ENCODE results near the gene PPP1R18. TPM values are rescaled to one million over a fixed set of nuclear protein-coding genes. Genes with fewer than 3 reads are reported as not detected.
A peak's percentile ranks its signal among the peaks of the same experiment; 100 is the strongest.

PPP1R18 gene
- total and polyA plus RNA-seq, 9 of the 15 experiments (the other 6 are each of a cell fraction or from before 2014, with no cell fraction given) = 12.0 to 99.2 (median 42.6) TPM

DNA sequence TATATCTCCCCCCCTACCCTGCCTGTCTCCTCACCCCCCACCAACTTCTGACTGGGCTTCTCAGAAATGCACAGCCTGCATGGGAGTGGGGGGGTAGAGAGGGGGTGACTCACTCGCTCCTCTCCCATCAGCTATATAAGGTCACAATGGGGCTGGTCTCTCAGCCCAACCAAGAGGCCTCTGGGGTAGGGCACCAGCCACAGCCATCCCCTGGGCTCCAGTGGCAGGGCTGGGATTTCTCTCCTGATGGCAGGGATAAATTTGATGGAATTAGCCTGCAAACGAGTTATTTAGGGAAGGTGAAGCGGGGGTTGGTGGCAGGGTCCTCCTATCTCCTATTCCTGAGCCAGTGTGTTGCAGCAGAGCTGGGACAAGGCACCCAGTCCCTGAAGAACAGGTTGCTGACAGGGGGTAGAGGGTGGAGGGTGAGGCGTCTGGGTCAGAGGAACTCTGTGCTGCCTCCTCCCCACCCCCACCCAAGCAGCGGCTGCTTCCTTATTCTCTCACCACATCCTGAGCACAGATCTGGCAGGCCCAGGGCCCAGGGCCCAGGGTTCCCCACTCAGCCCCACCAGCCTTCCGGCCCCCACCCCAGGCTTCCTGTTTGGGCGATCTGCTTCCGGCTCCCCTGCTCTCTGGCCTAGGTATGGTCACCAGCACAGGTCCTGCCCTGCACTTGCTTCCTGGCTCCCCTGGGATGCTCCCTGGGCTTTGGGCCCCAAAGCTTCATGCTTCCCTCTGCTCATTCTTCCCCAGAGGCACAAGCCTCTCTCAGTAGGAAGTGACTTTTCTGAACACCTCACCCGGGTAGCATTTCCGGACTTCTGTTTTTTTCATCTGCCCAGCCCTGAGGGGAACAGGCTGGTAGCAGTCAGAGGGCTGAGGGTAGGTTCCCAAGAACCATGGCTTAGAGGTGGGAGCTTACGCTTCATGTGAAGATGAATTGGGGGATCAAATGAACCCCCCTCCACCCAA is 4.0 kb downstream of the PPP1R18 start (continued):
- TF ChIP-seq, protein P1, sequence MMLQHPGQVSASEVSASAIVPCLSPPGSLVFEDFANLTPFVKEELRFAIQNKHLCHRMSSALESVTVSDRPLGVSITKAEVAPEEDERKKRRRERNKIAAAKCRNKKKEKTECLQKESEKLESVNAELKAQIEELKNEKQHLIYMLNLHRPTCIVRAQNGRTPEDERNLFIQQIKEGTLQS (IDR thresholded peaks at IDR 0.05) = peak; percentile 98
- TF ChIP-seq, protein P1 (CRISPR knock-in tag; conservative IDR thresholded peaks at IDR 0.05) = peak; percentile 80
- no peak for TF ChIP-seq FOXA3 (CRISPR knock-in tag; conservative IDR thresholded peaks at IDR 0.05 in 1 of 2, IDR thresholded peaks at IDR 0.05 in 1 of 2)
- TF ChIP-seq, protein P2, sequence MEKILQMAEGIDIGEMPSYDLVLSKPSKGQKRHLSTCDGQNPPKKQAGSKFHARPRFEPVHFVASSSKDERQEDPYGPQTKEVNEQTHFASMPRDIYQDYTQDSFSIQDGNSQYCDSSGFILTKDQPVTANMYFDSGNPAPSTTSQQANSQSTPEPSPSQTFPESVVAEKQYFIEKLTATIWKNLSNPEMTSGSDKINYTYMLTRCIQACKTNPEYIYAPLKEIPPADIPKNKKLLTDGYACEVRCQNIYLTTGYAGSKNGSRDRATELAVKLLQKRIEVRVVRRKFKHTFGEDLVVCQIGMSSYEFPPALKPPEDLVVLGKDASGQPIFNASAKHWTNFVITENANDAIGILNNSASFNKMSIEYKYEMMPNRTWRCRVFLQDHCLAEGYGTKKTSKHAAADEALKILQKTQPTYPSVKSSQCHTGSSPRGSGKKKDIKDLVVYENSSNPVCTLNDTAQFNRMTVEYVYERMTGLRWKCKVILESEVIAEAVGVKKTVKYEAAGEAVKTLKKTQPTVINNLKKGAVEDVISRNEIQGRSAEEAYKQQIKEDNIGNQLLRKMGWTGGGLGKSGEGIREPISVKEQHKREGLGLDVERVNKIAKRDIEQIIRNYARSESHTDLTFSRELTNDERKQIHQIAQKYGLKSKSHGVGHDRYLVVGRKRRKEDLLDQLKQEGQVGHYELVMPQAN (IDR thresholded peaks at IDR 0.05; ENCODE audit: borderline replicate concordance) = no peak
- TF ChIP-seq TCF3 (CRISPR knock-in tag; IDR thresholded peaks at IDR 0.05) = peak; percentile 26; the same call in 1 of the 2 replicates
- TF ChIP-seq ZSCAN29 (IDR thresholded peaks at IDR 0.05) = no peak
- no peak; the same call in 1 of the 2 replicates for TF ChIP-seq CC2D1A (IDR thresholded peaks at IDR 0.05)
- no peak for TF ChIP-seq U2AF2 (optimal IDR thresholded peaks at IDR 0.05; ENCODE audit: low read depth, low read length)
- TF ChIP-seq, protein P3, sequence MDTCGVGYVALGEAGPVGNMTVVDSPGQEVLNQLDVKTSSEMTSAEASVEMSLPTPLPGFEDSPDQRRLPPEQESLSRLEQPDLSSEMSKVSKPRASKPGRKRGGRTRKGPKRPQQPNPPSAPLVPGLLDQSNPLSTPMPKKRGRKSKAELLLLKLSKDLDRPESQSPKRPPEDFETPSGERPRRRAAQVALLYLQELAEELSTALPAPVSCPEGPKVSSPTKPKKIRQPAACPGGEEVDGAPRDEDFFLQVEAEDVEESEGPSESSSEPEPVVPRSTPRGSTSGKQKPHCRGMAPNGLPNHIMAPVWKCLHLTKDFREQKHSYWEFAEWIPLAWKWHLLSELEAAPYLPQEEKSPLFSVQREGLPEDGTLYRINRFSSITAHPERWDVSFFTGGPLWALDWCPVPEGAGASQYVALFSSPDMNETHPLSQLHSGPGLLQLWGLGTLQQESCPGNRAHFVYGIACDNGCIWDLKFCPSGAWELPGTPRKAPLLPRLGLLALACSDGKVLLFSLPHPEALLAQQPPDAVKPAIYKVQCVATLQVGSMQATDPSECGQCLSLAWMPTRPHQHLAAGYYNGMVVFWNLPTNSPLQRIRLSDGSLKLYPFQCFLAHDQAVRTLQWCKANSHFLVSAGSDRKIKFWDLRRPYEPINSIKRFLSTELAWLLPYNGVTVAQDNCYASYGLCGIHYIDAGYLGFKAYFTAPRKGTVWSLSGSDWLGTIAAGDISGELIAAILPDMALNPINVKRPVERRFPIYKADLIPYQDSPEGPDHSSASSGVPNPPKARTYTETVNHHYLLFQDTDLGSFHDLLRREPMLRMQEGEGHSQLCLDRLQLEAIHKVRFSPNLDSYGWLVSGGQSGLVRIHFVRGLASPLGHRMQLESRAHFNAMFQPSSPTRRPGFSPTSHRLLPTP (IDR thresholded peaks at IDR 0.05; ENCODE audit: borderline replicate concordance, extremely low read depth, insufficient read length) = no peak
- TF ChIP-seq HNRNPUL1 (IDR thresholded peaks at IDR 0.05; ENCODE audit: low read length) = no peak
- no peak for TF ChIP-seq ZNF561 (CRISPR knock-in tag; conservative IDR thresholded peaks at IDR 0.05)
- TF ChIP-seq, protein P4, sequence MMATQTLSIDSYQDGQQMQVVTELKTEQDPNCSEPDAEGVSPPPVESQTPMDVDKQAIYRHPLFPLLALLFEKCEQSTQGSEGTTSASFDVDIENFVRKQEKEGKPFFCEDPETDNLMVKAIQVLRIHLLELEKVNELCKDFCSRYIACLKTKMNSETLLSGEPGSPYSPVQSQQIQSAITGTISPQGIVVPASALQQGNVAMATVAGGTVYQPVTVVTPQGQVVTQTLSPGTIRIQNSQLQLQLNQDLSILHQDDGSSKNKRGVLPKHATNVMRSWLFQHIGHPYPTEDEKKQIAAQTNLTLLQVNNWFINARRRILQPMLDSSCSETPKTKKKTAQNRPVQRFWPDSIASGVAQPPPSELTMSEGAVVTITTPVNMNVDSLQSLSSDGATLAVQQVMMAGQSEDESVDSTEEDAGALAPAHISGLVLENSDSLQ (IDR thresholded peaks at IDR 0.05) = peak; percentile 65; the same call in 1 of the 2 replicates
- TF ChIP-seq, protein P5, sequence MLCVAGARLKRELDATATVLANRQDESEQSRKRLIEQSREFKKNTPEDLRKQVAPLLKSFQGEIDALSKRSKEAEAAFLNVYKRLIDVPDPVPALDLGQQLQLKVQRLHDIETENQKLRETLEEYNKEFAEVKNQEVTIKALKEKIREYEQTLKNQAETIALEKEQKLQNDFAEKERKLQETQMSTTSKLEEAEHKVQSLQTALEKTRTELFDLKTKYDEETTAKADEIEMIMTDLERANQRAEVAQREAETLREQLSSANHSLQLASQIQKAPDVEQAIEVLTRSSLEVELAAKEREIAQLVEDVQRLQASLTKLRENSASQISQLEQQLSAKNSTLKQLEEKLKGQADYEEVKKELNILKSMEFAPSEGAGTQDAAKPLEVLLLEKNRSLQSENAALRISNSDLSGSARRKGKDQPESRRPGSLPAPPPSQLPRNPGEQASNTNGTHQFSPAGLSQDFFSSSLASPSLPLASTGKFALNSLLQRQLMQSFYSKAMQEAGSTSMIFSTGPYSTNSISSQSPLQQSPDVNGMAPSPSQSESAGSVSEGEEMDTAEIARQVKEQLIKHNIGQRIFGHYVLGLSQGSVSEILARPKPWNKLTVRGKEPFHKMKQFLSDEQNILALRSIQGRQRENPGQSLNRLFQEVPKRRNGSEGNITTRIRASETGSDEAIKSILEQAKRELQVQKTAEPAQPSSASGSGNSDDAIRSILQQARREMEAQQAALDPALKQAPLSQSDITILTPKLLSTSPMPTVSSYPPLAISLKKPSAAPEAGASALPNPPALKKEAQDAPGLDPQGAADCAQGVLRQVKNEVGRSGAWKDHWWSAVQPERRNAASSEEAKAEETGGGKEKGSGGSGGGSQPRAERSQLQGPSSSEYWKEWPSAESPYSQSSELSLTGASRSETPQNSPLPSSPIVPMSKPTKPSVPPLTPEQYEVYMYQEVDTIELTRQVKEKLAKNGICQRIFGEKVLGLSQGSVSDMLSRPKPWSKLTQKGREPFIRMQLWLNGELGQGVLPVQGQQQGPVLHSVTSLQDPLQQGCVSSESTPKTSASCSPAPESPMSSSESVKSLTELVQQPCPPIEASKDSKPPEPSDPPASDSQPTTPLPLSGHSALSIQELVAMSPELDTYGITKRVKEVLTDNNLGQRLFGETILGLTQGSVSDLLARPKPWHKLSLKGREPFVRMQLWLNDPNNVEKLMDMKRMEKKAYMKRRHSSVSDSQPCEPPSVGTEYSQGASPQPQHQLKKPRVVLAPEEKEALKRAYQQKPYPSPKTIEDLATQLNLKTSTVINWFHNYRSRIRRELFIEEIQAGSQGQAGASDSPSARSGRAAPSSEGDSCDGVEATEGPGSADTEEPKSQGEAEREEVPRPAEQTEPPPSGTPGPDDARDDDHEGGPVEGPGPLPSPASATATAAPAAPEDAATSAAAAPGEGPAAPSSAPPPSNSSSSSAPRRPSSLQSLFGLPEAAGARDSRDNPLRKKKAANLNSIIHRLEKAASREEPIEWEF (CRISPR knock-in tag; IDR thresholded peaks at IDR 0.05) = no peak
- no peak for TF ChIP-seq FOXJ3 (CRISPR knock-in tag; IDR thresholded peaks at IDR 0.05)
